ENCODE results near the gene SND1.

DNA sequence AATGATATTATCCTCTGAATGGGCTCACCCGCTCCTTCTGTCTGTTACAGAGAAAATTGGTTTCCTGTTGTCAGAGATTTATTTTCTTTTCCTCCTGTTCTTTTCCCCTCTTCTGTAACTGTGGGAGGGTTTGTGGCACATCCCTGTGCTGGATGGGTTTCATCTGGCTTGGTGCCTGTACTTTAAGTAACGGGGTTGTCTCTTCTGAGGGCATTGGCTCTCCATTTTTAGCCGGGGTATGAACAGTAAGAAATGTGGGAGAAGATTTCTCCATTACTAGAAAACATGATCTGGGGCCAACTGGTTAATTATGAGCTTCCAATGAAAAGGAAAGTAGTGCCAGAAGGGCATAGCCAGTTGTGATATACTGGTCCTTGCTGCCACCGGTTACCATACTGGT, 142.6 kb downstream of the SND1 start:
- TF ChIP-seq CTCF (IDR thresholded peaks at IDR 0.05; ENCODE audit: insufficient read depth, low read length) (no peak), POLR2AphosphoS5 (IDR thresholded peaks at IDR 0.05; ENCODE audit: low read depth) (no peak)

All from HL-60 (cell line).